ENCODE results near the gene S1PR2. TPM values are rescaled to one million over a fixed set of nuclear protein-coding genes. Genes with fewer than 3 reads are reported as not detected.

S1PR2 gene
- total and polyA plus RNA-seq, 9 of the 15 experiments (the other 6 are each of a cell fraction or from before 2014, with no cell fraction given): 1.5 to 3.9 (median 2.0) TPM

GRCh38 chr19:10270616-10271394 lies 39.7 kb upstream of the S1PR2 start, which contains the start of gene ICAM1 (continued):
- TF ChIP-seq POU5F1 (IDR thresholded peaks at IDR 0.05; ENCODE audit: borderline replicate concordance, low read depth, low read length, partially characterized antibody) (no peak), HOMEZ (CRISPR knock-in tag; IDR thresholded peaks at IDR 0.05) (no peak), ZBED1 (IDR thresholded peaks at IDR 0.05) (no peak), ELF4 (CRISPR knock-in tag; IDR thresholded peaks at IDR 0.05) (no peak), NFXL1 (CRISPR knock-in tag; IDR thresholded peaks at IDR 0.05) (no peak), ATF7 (IDR thresholded peaks at IDR 0.05) (peak; percentile 59), ZNF551 (CRISPR knock-in tag; IDR thresholded peaks at IDR 0.05) (no peak), CHCHD3 (CRISPR knock-in tag; IDR thresholded peaks at IDR 0.05) (no peak), RREB1 (CRISPR knock-in tag; IDR thresholded peaks at IDR 0.05) (no peak), CEBPB (tag; IDR thresholded peaks at IDR 0.05) (no peak), ZNF780A (CRISPR knock-in tag; IDR thresholded peaks at IDR 0.05) (no peak), MECOM (CRISPR knock-in tag; IDR thresholded peaks at IDR 0.05) (peak; percentile 35; the same call in 1 of the 2 replicates), SRSF1 (IDR thresholded peaks at IDR 0.05; ENCODE audit: low read depth, low read length) (no peak), MTA1 (IDR thresholded peaks at IDR 0.05; ENCODE audit: borderline replicate concordance) (no peak), HNRNPK (IDR thresholded peaks at IDR 0.05; ENCODE audit: low read depth, low read length, poor library complexity, severe bottlenecking) (no peak), CTBP1 (IDR thresholded peaks at IDR 0.05; ENCODE audit: borderline replicate concordance) (peak; percentile 60; the same call in 1 of the 2 replicates), HDAC8 (tag; IDR thresholded peaks at IDR 0.05) (no peak), RBM17 (IDR thresholded peaks at IDR 0.05; ENCODE audit: borderline replicate concordance, low read depth, low read length) (no peak), ZNF696 (CRISPR knock-in tag; conservative IDR thresholded peaks at IDR 0.05) (no peak), E2F5 (CRISPR knock-in tag; IDR thresholded peaks at IDR 0.05) (no peak), MLX (CRISPR knock-in tag; conservative IDR thresholded peaks at IDR 0.05) (no peak)

All from K562 (cell line).